ENCODE results near the gene DYNLRB1. TPM values are rescaled to one million over a fixed set of nuclear protein-coding genes. Genes with fewer than 3 reads are reported as not detected.
A peak's percentile ranks its signal among the peaks of the same experiment; 100 is the strongest.

The DYNLRB1 gene
- total and polyA plus RNA-seq, 2 of the 13 experiments (the other 11 are each of a cell fraction or from before 2014, with no cell fraction given): 140 to 244 TPM

GRCh38 chr20:34543463-34544056 lies 27.3 kb downstream of the DYNLRB1 start (continued):
- peak; percentile 17; the same call in 1 of the 2 replicates for TF ChIP-seq RXRB (CRISPR knock-in tag; IDR thresholded peaks at IDR 0.05; ENCODE audit: borderline replicate concordance)
- TF ChIP-seq ZBTB20 (CRISPR knock-in tag; IDR thresholded peaks at IDR 0.05; ENCODE audit: borderline replicate concordance, low read depth): no peak
- peak in 1 of 2 experiments; percentile 46; a peak in 1 of 4 replicates for TF ChIP-seq NR2F1 (CRISPR knock-in tag; IDR thresholded peaks at IDR 0.05)
- TF ChIP-seq ZNF383 (CRISPR knock-in tag; IDR thresholded peaks at IDR 0.05; ENCODE audit: borderline replicate concordance): no peak
- no peak for TF ChIP-seq E2F2 (CRISPR knock-in tag; IDR thresholded peaks at IDR 0.05; ENCODE audit: borderline replicate concordance)
- TF ChIP-seq NRL (CRISPR knock-in tag; IDR thresholded peaks at IDR 0.05; ENCODE audit: borderline replicate concordance): 0 out of 2 replicates have a peak, but pooled peaks have one; percentile 22
- no peak for TF ChIP-seq ZNF607 (CRISPR knock-in tag; IDR thresholded peaks at IDR 0.05; ENCODE audit: borderline replicate concordance)
- TF ChIP-seq KAT7 (CRISPR knock-in tag; IDR thresholded peaks at IDR 0.05; ENCODE audit: borderline replicate concordance): no peak
- TF ChIP-seq YEATS2 (CRISPR knock-in tag; IDR thresholded peaks at IDR 0.05; ENCODE audit: borderline replicate concordance): no peak
- no peak for TF ChIP-seq TFE3 (CRISPR knock-in tag; IDR thresholded peaks at IDR 0.05)
- TF ChIP-seq, protein P1, sequence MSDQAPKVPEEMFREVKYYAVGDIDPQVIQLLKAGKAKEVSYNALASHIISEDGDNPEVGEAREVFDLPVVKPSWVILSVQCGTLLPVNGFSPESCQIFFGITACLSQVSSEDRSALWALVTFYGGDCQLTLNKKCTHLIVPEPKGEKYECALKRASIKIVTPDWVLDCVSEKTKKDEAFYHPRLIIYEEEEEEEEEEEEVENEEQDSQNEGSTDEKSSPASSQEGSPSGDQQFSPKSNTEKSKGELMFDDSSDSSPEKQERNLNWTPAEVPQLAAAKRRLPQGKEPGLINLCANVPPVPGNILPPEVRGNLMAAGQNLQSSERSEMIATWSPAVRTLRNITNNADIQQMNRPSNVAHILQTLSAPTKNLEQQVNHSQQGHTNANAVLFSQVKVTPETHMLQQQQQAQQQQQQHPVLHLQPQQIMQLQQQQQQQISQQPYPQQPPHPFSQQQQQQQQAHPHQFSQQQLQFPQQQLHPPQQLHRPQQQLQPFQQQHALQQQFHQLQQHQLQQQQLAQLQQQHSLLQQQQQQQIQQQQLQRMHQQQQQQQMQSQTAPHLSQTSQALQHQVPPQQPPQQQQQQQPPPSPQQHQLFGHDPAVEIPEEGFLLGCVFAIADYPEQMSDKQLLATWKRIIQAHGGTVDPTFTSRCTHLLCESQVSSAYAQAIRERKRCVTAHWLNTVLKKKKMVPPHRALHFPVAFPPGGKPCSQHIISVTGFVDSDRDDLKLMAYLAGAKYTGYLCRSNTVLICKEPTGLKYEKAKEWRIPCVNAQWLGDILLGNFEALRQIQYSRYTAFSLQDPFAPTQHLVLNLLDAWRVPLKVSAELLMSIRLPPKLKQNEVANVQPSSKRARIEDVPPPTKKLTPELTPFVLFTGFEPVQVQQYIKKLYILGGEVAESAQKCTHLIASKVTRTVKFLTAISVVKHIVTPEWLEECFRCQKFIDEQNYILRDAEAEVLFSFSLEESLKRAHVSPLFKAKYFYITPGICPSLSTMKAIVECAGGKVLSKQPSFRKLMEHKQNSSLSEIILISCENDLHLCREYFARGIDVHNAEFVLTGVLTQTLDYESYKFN (CRISPR knock-in tag; conservative IDR thresholded peaks at IDR 0.05): 0 out of 2 replicates have a peak, but pooled peaks have one; percentile 26
- TF ChIP-seq YY1 (IDR thresholded peaks at IDR 0.05; ENCODE audit: insufficient read depth, insufficient replicate concordance, low read depth, low read length): no peak
- TF ChIP-seq KDM3A (CRISPR knock-in tag; IDR thresholded peaks at IDR 0.05; ENCODE audit: low read depth): no peak
- TF ChIP-seq, protein P2, sequence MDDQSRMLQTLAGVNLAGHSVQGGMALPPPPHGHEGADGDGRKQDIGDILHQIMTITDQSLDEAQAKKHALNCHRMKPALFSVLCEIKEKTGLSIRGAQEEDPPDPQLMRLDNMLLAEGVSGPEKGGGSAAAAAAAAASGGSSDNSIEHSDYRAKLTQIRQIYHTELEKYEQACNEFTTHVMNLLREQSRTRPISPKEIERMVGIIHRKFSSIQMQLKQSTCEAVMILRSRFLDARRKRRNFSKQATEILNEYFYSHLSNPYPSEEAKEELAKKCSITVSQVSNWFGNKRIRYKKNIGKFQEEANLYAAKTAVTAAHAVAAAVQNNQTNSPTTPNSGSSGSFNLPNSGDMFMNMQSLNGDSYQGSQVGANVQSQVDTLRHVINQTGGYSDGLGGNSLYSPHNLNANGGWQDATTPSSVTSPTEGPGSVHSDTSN (CRISPR knock-in tag; IDR thresholded peaks at IDR 0.05; ENCODE audit: borderline replicate concordance): no peak
- no peak for TF ChIP-seq MBNL3 (CRISPR knock-in tag; conservative IDR thresholded peaks at IDR 0.05)
- no peak for TF ChIP-seq RCOR2 (CRISPR knock-in tag; IDR thresholded peaks at IDR 0.05)
- peak; percentile 20; the same call in 1 of the 2 replicates for TF ChIP-seq SAP130 (CRISPR knock-in tag; IDR thresholded peaks at IDR 0.05; ENCODE audit: low read depth)
- 0 out of 2 replicates have a peak, but pooled peaks have one; percentile 18 for TF ChIP-seq TCF7 (IDR thresholded peaks at IDR 0.05; ENCODE audit: low read depth)
- TF ChIP-seq GTF2F1 (IDR thresholded peaks at IDR 0.05; ENCODE audit: low read length): no peak
- no peak for TF ChIP-seq IRF2 (CRISPR knock-in tag; IDR thresholded peaks at IDR 0.05)
- no peak for TF ChIP-seq KDM1A (CRISPR knock-in tag; IDR thresholded peaks at IDR 0.05)

All from HepG2 (cell line).